KBM-7 (cell line): ENCODE results near the gene BACH2.

Source experiments
- DNase-seq: peaks from one replicate; pipeline ENCODE4 v3.0.0-alpha.2; 2015
- in situ Hi-C: fragments of 300-500 bp; cut with MboI; formaldehyde crosslinking; loops from 2 replicates; pipeline ENCODE4 v1.14.3; 2020; ENCODE audit warnings: low sequenced_read_pairs, low pct_unique_long_range_greater_than_20kb, mixed read lengths

BACH2 gene

DNA sequence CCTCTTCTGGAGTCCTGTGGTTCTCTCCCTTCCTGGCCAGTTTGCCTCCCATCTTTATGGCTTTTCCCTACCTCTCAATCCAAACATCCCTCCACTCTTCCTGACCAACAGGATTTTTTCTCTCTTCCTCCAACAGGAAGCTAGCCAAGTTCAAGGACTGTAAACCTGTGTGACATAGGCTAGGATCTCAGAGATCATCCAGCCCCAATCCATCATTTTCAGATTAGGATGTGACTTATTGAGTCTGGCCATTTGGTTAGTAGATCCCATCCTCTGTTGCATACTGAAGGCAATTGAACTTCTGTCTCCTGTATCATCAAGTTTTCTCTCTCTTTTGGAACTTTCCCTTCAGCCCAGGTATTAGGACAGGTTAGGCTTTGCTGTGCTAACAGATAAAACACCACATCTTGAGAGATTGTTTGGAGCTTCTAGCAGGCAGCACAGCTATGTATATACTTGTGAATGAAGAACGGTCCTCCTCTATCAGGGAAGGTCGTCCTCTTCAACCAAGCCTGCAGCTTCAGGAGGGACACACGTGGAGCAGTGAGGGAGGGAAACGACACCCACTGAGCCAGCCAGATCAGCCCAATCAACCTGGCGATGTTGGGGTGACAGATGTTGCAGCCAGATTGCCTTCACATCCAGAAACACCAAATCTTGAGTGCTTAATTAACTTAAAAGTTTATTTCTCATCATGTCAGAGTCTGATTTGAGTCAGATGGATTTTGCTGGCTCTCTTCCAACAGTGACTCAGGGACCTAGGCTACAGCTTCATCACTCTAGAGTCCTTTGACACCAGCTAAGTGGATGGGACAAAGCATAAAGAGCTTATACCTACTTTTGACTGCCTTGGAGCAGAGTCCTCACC is 295.5 kb downstream of the BACH2 start:
- no peak for DNase-seq
- in situ Hi-C loops, result no loop called here

DNA sequence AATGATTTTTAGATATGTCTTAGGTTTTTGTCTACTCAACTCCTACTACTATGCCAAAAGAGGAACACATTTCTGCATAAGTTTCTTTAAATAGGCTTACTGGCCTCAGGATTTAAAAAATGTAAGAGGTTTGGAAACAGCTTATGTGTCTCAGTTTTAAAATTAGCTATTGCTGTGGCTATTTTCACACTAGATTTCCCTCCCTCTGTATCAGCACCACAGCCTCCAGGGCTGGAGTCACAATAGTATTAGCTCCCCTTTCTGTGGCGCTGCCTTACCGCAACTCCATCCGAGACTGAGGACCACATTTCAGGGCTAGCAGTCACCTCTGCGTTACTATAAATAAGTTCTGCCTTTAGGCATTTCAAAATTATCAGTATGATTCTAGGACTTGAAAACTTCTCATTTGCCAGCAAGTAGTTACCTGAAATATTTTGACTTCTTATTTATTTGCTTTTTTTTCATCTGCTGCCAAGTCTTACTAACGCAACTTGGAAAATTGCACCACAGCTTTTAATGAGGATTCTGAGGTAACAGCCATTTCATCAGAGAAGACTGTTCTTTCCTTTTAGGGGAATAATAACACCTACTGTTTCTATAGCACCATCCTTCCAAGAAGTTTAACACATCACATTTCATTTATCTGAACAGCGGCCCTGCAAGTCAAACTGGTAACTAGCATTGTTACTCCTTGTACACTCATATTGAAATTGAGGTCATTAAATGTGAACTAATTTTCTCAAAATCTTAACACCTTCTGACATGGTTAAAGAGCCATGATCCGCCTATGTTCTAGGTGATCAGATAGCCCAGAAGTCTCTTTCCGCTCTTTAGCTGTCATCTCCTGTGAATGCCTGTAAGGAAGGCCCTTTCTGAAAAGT is 296.5 kb downstream of the BACH2 start:
- in situ Hi-C loops, result no loop called here

DNA sequence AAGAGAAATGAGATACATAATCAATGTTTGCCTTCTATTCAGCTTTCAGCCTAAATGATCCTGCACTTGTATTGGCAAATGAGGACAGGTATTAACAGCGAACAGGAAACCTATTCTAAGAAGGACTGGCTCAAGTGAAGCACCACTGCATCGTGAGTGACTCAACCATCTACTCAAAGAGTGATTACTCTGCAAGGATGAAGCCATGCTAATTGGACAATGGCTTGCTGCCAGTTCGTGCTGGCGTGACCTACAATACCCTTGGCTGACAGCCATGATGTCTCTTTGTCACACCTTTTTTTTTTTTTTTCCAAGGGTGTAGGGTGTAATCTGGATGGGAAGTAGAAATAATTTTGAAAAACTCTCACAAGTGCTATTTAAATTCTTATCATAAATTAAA is 297.5 kb downstream of the BACH2 start:
- in situ Hi-C loops, result no loop called here
- no peak for DNase-seq

More for the DNA sequence above, 296.5 kb downstream of the BACH2 start:
- no peak for DNase-seq

DNA sequence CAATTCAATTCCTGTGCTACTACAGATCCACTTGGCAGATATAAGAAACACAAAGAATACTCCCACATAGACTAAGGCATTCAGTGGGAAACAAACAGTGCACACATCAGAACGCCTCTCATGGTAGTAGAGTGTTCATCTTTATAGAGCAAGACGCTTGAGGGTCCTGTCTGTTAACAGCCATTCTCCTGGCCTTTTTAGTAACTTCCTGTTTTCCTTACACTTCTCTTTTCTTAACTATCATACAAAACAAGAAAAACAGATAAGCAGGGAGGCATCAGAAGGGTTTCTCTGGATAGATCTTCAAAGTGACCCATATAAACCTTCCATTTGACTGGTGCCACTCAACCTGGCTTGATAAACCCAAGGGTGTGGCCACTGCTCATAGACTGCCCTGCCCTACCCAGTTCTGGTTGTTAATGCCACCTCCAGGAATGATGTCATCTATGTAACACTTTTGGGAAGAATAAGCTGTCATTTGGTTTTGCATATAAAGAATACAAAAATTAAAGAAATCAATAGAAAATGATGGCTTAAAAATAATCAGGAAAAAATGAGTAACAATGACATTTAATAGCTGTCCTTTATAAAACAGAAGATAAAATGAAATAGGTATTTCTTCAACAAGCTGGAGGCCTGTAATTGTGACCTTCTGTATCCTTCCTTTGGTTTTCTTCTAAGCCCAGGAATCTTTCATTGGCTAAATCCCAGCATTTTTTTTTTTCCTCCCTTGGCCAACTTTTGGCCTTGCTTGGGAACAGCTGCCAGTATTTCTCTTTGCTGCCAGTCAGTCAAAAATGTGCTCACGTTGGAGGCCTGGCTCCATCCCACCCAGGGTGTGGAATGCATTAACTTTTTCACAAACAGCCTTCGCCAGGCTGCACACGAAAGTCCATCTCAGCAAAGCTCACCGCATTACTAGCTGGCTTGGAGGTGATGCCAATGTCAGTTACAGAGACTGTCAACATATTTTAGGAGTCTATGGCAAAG is 298.9 kb downstream of the BACH2 start:
- in situ Hi-C loops, result no loop called here

DNA sequence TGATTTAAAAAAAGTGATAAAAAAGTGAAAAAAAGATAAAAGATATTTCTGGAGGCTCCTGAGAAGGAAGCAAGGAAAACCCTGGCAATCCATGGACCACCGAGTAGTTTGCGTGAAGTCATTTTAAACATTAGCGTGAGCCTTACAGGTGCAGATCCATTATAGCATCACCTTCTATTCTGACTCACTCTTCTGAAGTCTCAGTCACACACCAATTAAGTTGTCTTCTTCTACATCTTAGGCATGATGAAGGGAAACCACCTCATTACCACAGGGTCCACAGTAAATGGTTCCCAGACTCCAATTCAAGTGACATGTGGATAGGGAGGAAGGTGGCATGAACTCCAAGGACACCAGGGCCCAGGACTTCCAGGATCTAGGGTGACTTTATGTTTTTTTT is 303.2 kb downstream of the BACH2 start:
- in situ Hi-C loops, result no loop called here
- DNase-seq, result no peak

More for the DNA sequence above, 298.9 kb downstream of the BACH2 start:
- peak; percentile 36 for DNase-seq

DNA sequence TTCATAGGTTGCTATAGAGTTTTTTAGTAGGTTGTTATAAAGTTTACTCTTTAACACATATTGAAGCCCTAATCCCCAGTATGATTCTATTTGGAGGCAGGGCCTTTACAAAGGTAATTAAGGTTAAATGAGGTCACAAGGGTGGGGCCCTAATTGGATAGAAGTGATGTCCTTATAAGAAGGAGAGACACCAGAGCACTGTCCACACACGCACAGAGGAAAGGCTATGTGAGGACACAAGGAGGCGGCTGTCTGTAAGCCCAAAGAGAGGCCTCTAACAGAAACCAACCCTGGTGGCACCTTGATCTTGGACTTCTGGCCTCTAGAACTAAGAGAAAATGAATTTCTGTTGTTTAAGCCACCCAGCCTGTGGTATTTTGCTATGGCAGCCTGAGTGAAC is 303.8 kb downstream of the BACH2 start:
- DNase-seq, result no peak
- in situ Hi-C loops, result no loop called here

DNA sequence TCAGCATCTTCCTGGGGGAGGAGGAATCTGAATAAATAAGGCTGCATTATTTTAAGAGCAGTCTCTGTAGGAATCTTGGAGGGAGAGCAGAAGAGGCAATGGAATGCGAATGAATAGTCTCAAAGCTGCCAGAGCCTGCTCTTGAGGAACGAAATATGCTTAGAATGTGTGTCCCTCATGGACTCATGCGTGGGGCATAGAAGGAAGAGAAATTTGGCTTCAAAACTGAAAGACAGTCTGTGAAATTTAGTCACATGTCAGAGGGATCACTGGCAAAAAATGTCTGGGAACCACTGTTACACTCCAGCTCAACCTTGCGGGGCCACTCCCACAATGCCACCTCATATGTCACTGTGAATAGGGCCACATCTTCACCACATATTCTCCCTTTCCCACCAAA is 306.9 kb downstream of the BACH2 start:
- in situ Hi-C loops, result no loop called here
- DNase-seq, result no peak

DNA sequence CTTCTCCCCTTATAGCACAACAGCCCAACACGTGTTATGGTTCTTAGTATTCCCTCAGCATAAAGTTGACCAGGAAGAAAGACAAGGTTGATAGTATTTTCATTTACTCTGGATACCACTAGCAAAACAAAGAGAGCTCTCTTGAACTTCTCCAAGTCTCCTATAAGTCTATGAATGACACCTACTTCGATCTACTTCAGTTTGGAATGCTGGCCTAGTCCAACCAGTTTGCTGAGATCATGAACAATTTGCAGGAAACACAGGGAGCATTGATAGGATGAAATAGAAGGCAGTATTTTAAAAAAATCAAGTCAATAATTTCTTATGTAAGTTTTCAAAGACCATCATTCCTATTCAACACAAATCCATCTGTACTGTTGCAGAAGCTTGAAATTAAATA is 308.8 kb downstream of the BACH2 start:
- no peak for DNase-seq
- in situ Hi-C loops, result no loop called here

DNA sequence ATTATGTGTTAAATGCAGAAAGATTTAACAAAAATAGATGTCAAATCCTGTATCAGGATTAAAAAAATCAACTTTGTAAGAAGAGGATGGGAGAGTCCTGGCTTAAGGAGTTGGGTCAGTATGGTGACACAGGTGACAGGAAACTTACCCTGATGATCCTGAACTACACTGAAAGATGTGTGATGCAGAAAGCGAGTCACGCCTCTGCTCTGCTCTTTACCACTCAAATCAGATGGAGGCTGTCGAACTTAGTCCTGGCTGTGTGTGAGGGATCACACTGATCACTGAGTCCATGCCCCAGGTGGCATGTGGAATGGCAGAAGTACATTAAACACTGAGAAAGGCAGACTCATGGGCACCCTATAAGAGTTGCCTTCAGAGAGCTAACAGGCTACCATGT is 309.5 kb downstream of the BACH2 start:
- in situ Hi-C loops, result no loop called here

DNA sequence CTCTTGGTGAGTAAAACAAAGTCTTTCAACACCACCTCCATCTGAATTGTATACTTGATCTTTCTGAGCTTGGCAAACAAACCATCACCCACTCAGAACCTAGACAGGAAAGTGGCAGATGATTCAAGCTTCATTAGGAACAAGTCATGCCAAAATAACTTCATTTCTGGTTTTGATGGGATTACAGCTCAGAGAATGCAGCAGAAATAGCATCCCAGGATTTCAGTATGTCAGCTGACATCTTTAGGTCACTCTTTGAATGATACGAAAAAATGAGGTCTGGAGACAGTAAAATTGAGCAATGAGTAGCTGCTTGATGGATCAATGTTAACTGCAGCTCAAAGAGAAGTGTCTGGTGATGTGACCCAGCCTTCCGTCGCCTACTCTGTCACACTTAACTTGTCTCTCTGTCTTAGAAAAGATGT is 310.0 kb downstream of the BACH2 start:
- in situ Hi-C loops, result no loop called here
- no peak for DNase-seq

More for the DNA sequence above, 309.5 kb downstream of the BACH2 start:
- no peak for DNase-seq

DNA sequence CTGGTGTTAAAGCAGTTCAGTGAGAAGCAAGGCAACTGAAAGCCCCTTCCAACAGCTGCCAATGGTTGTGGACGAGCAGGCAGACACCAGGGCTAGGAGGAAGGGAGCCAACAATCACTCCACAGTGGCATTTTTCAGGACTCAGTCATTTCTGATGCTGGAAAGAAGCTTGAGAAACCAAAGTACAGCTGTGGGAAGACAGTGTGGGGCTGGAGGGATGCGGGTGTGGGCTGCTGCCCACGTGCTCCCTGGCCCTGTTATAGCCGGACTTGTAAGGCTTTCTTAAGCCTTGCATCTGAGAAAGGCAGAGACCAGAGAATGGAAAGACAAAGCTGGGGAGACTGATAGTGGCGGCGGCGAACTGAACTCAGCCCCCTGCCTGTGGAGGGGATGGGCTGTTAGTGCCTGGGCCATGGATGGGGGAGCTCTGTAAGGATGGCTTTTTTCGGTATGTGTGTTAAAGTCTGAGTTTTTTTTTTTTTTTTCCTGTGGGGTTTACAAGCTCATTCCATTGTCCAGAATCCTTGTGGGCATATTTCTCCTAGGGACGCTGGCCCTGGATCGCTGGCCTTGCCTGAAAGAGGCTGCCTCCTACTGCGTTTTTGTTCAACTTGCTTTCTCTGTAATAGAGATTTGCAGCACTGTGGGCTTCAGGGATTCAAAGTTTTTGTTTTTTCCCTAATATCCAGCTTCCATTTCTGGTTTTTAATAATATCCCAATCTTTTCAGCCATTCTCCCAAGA is 310.7 kb downstream of the BACH2 start:
- in situ Hi-C loops, result no loop called here
- no peak for DNase-seq

DNA sequence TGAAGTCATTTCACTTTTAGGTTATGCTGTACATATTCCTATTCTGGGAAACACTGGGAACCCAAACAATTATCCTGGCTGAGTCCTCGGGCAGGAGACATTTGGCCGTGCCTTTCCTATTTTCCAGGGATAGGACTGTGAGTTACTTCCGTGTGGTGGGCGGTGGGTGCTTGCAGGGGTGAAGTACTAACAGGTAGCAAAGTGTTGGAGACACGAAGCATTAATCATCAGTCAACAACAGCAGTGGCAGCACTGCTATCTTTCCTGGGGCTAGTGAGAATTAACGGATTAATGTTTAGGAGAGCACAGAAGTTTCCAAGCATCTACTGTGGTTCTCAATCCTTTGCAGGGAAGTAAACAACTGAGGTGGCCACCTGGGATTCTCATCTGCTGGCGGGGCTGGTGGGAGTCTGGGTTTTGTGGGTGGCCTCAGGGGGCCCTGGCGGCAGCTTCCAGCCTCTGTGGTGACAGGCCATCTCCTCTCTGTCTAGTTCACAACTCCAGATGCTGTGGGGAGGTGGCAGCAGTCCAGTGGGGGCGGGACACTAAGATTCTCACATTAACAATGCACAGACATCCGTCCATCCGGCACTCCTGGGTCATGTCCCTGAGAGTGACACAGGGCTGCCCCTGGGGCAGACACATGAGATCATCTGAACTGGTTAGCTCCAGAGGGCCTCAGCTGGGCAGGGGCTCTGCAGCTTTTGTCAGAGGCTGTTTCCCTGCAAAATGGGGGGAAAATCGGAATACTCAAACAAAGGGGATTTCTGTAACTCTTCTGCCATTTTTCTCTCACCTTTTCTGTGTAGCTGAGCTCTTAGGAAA is 311.5 kb downstream of the BACH2 start:
- DNase-seq, result no peak
- in situ Hi-C loops, result no loop called here

DNA sequence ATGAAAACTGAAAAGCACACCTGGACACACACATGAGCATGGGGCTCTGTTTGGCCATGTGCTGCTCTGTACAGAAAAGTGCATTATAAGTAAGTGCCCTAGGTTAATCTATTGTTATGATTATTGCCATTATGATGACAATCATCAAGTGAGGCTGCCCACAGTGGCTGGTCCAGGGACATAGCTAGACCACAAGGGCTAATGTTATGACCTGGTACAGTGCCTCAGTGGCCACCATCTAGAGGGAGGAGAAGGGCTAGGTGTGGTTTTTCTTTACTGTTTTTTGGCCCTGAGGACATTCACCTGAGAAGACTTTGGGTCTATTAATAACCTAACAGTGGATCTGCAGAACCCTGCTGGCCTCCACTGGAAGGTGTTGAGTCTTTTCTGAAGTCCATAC is 316.3 kb downstream of the BACH2 start:
- DNase-seq, result no peak
- in situ Hi-C loops, result no loop called here

DNA sequence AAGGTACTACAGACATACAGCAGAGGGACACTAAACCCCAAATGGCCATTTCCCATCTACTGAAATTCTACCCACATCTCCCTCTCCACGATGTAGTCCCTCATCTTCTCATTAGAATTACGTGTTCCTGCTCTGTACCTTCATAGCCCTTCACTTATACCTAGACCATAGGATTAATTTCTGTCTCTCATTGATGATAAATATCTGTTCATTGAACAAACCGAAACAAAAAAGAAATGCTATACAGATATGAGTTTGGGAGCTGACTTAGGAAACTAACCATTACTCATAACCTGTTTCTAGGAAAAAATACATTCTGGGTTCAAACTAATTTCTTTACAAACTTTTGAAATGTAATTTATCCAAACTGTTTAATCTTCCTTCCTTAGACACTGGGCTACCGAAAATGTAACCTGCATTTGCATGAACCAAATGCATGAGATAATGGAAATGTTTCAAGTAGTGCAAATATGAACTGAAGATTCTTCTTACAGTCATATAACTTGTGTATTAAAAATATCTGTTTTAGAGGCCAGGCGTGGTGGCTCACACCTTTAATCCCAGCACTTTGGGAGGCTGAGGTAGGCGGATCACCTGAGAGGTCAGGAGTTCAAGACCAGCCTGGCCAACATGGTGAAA is 317.0 kb downstream of the BACH2 start:
- no peak for DNase-seq
- in situ Hi-C loops, result no loop called here

DNA sequence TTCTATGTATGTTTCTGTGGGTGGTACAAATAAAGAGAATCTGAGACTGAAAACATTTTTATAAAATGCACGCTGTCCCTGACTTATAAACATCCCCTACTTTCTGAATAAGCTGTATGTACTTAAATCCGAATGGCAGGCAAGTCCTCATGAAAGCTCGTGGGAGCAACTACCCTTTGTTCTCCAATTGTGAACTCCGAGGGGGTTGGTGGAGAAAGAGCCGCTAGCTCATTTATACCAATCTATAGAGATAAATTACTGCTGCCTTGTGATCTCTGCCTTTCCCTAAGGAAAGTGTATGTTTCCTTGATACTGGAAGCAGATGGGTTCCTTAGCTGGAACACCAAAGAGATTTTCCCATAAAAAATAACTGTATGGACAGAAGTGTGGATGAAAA is 317.9 kb downstream of the BACH2 start:
- in situ Hi-C loops, result no loop called here
- DNase-seq, result no peak

DNA sequence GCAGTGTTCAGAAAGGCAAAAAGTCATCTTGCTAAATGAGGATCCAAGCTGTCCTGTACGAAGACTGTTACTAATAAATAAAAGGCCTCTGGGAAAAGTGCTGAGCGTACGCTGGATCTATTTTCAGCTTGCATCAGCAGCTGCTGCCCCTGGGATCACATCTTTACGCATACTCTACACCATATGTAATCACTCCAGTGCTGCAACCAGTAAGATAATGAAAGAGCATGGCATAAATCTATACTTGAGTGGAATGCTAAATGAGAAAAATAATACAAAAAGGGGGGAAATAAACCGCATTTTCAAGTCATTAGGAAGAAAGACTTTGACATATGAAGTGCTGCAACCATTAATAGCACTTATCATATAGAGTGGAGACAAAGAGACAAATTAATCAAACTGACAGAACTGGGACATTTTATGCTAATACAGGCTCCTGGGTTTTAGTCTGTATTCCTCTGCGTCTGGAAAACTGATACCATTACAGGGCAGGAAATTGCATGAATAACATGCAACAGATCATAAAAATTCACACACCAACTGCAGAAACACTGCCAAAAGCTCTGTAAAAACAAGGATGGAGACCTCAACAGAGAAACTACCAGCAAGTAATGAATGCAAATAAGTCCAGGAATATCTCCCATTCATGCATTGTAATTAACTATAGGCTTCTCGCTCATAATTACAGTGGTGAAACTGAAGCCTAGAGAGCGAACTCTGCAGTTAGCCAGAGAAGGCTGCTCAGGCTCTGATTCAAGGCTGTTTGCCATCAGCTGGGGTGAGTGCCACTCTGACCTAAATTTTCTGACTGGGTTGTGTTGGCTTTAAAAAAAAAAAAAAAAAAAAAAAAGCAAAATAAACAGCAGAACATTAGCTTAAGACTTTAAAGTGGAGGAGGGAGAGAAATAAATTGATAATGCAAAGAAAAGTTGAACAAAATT is 318.6 kb downstream of the BACH2 start:
- in situ Hi-C loops, result no loop called here
- DNase-seq, result no peak
